Measurements from ENCODE around the gene PTGIR. TPM values are rescaled to one million over a fixed set of nuclear protein-coding genes. Genes with fewer than 3 reads are reported as not detected.

Gene PTGIR
- total RNA-seq, 4 donors from 2014 or later = 0.57 to 3.0 (median 1.1) TPM; not detected in 1

DNA sequence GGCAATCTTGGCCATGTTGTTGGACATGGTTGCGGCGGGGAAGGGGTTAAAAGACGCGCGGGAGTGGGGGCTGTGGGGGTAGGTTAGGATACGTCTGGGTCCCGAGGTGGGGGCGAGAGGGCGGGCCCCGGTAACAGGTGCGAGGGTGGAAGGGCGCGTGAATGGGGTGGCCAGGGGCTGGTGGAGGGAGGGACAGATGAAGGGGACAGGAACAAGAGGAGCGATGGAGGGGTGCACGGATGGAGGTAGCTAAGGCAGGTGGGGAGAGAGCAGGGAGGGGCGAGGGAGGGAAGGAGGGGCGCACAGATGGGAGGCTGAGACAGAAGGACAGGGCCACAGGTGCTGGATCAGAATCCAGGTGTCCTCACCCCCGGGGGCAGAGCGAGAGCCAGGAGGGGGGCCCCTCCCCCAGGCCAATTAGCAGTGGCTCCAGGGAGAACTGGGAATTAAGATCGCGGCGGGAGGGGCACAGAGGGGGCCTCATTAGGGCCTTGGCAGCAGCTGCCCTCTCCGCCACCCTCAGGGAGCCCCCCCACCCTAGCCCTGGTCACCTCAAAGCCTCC, 9.8 kb upstream of the PTGIR start:
- WGBS, 2 donors = 3 to 11% methylated on average over 18 to 20 of the region's 23 CpGs
- peak overlapping the region in 3 of 4 donors; percentile 34 to 55 (median 34) for H3K4me3 ChIP-seq
- peaks cover 18 to 60% (median 39%) of the 10 kb centered on the region in 3 donors for H3K4me1 ChIP-seq
- peaks cover 0 to 88% (median 0%) of the 10 kb centered on the region in 4 donors for H3K27me3 ChIP-seq
- TF ChIP-seq POLR2A (IDR thresholded peaks at IDR 0.05) = no peak
- TF ChIP-seq, protein P1, sequence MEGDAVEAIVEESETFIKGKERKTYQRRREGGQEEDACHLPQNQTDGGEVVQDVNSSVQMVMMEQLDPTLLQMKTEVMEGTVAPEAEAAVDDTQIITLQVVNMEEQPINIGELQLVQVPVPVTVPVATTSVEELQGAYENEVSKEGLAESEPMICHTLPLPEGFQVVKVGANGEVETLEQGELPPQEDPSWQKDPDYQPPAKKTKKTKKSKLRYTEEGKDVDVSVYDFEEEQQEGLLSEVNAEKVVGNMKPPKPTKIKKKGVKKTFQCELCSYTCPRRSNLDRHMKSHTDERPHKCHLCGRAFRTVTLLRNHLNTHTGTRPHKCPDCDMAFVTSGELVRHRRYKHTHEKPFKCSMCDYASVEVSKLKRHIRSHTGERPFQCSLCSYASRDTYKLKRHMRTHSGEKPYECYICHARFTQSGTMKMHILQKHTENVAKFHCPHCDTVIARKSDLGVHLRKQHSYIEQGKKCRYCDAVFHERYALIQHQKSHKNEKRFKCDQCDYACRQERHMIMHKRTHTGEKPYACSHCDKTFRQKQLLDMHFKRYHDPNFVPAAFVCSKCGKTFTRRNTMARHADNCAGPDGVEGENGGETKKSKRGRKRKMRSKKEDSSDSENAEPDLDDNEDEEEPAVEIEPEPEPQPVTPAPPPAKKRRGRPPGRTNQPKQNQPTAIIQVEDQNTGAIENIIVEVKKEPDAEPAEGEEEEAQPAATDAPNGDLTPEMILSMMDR (IDR thresholded peaks at IDR 0.05) = no peak
- H3K9me3 ChIP-seq = no peaks in the 10 kb centered on the region
- intact Hi-C loops (cut with DNase I) = no loop called here
- no peaks in the 10 kb centered on the region for H3K36me3 ChIP-seq
- H3K27ac ChIP-seq = peak overlapping the region in 1 of 4 donors; percentile 9
- no peak for DNase-seq

DNA sequence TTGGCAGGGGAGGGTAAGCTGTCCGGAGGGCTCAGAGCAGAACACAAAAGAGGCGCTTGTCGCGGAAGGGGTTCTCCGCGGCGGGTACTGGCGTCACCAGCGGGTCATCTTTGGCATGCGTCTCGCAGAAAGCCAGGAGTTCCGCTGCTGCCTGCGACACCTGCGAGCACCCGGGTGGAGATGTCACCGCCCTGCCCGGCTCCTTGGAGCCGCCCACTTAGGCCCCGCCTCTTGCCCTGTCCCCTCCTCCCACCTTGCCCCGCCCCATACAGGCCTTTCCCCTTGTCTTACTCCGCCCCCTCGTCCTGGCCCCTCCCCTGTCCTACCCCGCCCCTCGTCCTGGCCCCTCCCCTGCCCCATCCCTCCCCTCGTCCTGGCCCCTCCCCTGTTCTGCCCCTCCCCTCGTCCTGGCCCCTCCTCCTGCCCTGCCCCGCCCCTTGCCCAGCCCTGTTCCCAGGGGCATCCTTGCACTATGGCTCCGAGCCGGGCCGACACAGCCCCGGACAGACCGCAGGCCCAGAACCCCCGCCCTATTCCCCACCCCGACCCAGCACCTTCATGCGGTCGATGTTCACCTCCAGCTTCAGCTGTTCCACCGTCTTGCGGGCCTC, 9.3 kb upstream of the PTGIR start:
- Histone ChIP-seq H3K27me3 (peaks cover 0 to 82% (median 0%) of the 10 kb centered on the region in 4 donors), H3K9me3 (no peaks in the 10 kb centered on the region), H3K4me1 (peaks cover 13 to 54% (median 33%) of the 10 kb centered on the region in 3 donors), H3K27ac (peak overlapping the region in 3 of 4 donors; percentile 9 to 26 (median 24)), H3K36me3 (no peaks in the 10 kb centered on the region), H3K4me3 (peak overlapping the region; percentile 16 to 55 (median 34))
- 0 to 7% methylated on average over 16 to 22 of the region's 38 CpGs for WGBS, 2 donors
- intact Hi-C loops (cut with DNase I) = no loop called here
- no peak for DNase-seq
- peak in 1 of 4 donors; percentile 22 for TF ChIP-seq POLR2A (IDR thresholded peaks at IDR 0.05)
- TF ChIP-seq, protein P1 (IDR thresholded peaks at IDR 0.05) = no peak

DNA sequence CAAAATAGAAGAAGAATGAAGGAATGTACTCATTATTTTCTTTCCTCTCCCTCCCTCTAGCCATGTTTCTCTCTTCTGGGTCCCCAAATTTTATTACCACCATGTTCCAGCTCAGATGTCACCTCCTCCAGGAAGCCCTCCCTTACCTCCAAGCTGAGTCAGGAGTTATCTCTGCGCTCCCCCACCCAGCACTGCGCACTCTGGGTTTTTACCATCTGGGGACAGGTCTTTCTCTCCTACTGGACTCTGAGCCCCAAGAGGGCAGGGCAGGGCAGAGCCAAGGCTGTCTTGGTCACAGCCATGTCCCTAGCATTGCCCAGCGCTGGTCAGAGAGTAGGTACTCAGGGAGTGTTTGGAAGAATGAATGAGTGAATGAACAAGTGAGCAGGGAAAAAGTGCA, 8.2 kb upstream of the PTGIR start:
- no peak for TF ChIP-seq POLR2A (IDR thresholded peaks at IDR 0.05)
- TF ChIP-seq, protein P1 (IDR thresholded peaks at IDR 0.05) = no peak
- no peak overlapping the region for H3K27ac ChIP-seq
- intact Hi-C loops (cut with DNase I) = no loop called here
- whole genome bisulfite sequencing, 2 donors = 80 to 100% methylated on average over 2 to 3 of the region's 3 CpGs
- H3K27me3 ChIP-seq = peaks cover 0 to 74% (median 0%) of the 10 kb centered on the region in 4 donors
- H3K36me3 ChIP-seq = no peaks in the 10 kb centered on the region
- DNase-seq = no peak
- H3K9me3 ChIP-seq = no peaks in the 10 kb centered on the region
- H3K4me1 ChIP-seq = peaks cover 9 to 44% (median 25%) of the 10 kb centered on the region in 3 donors
- no peak overlapping the region for H3K4me3 ChIP-seq

DNA sequence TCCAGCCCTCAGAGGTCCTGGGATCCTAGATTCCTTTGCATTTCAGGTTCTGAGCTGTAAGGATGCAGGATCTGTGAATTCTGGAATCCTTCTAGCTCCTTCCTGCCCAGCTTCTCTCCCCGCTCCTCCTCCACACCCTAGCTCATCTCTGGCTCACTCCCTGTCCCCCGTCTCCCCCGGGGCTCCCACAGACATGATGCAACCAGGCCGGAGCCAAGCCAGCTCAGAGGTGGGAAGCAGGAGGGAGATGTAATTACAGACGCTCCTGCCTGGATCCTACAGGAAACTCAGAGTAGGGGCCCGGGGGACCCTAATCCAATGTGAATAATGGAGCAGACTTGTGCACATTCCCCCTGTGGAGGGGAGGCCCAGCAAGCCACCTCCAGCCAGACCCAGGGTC, 6.6 kb upstream of the PTGIR start:
- H3K9me3 ChIP-seq = no peaks in the 10 kb centered on the region
- intact Hi-C loops (cut with DNase I) = no loop called here
- TF ChIP-seq POLR2A (IDR thresholded peaks at IDR 0.05) = no peak
- TF ChIP-seq, protein P1 (IDR thresholded peaks at IDR 0.05) = no peak
- no peak overlapping the region for H3K27ac ChIP-seq
- no peaks in the 10 kb centered on the region for H3K36me3 ChIP-seq
- H3K4me3 ChIP-seq = no peak overlapping the region
- H3K27me3 ChIP-seq = peaks cover 0 to 58% (median 0%) of the 10 kb centered on the region in 4 donors
- WGBS, 2 donors = 60% methylated on average over 1 of the region's 6 CpGs; no CpG with 5 or more reads in 1 of the 2 donors
- DNase-seq = no peak
- H3K4me1 ChIP-seq = peaks cover 9 to 46% (median 25%) of the 10 kb centered on the region in 3 donors

GRCh38 chr19:46630586-46631205, 5.8 kb upstream of the PTGIR start:
- WGBS, 2 donors = 31 to 59% methylated on average over 4 to 6 of the region's 14 CpGs
- Histone ChIP-seq H3K27me3 (peaks cover 0 to 50% (median 0%) of the 10 kb centered on the region in 4 donors), H3K36me3 (no peaks in the 10 kb centered on the region), H3K27ac (no peak overlapping the region), H3K4me3 (no peak overlapping the region), H3K4me1 (peaks cover 12 to 49% (median 29%) of the 10 kb centered on the region in 3 donors), H3K9me3 (no peaks in the 10 kb centered on the region)
- intact Hi-C loops (cut with DNase I) = no loop called here
- no peak for DNase-seq
- TF ChIP-seq, protein P1 (IDR thresholded peaks at IDR 0.05) = no peak
- no peak for TF ChIP-seq POLR2A (IDR thresholded peaks at IDR 0.05)
